ENCODE results near the gene TRIM62.
"Not testable (repeated sequence)": the region's sequence is repeated elsewhere in the genome, so short reads cannot be mapped to it uniquely, and the experiment has no call there.

The TRIM62 gene

DNA sequence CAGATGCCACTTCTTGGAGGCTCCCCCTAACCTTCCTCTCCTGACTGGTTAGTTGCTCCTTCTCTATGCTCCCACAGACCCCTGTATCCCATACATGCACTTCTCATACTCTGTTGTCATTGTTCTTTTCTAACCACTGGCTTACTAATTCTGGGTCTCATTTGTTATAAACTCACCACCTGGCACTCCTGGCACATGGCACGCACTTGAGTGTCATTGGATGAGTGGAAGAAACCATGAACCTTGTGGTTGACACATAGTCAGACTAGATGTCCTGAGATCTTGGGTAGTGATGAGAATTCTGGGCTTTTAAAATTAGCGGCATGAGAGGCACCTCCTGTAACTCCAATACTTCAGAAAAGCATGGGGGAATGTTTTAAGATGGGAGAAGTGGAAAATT is 49.3 kb downstream of the TRIM62 start:
- no peak for DNase-seq

DNA sequence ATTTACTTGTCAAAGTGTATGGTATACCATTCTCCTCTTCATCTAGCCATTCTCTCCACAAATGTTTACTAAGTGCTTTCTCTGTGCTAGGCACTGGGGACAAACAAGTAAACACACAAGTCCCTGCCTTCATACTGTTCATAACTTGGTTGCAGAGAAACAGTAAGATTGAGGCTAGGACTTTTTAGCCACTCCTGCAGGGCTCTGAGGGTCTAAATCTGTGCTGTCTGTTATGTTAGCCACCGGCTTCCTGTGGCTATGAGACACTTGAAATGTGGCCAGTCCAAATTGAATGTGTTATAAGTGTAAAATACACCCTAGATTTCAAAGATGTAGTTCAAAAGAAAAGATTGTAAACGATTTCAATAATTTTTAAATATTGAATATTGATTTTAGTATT is 50.7 kb downstream of the TRIM62 start:
- DNase-seq = no peak

DNA sequence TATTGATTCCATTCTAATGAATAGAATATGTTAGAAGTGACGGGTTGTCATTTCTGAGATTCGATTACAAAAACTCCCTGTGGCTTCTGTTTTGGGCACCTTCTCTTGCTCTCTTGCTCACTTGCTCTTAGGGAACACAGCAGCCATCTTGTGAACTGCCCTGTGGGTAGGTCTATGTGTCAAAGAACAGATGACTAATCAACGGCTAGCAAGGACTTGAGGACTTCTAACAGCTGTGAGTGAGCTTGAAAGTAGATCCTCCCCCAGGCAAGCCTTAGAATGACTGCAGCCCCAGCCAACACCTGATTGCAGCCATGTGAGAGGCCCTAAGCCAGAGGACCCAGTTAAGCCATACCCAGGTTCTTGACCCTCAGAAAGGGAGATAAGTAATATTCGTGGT is 51.5 kb downstream of the TRIM62 start:
- no peak for DNase-seq

DNA sequence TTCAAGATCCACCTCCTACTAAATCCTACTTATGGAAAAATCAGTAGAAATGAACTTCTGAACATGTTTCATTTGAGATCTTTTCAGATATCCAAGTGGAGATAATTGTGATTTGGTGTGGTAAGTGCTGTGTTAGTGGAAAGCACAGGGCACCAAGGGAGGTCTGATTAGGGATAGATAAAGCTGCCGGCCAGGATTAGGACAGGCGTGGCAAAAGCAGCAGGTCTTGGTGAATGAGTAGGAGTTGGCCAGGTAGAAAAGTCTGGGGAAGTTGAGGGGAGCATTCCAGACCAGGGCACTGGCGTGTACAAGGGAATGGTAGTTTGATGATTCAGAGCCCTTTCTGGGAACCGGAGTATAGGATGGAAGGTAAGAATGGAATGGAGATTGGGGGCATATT is 53.1 kb downstream of the TRIM62 start:
- DNase-seq = no peak

DNA sequence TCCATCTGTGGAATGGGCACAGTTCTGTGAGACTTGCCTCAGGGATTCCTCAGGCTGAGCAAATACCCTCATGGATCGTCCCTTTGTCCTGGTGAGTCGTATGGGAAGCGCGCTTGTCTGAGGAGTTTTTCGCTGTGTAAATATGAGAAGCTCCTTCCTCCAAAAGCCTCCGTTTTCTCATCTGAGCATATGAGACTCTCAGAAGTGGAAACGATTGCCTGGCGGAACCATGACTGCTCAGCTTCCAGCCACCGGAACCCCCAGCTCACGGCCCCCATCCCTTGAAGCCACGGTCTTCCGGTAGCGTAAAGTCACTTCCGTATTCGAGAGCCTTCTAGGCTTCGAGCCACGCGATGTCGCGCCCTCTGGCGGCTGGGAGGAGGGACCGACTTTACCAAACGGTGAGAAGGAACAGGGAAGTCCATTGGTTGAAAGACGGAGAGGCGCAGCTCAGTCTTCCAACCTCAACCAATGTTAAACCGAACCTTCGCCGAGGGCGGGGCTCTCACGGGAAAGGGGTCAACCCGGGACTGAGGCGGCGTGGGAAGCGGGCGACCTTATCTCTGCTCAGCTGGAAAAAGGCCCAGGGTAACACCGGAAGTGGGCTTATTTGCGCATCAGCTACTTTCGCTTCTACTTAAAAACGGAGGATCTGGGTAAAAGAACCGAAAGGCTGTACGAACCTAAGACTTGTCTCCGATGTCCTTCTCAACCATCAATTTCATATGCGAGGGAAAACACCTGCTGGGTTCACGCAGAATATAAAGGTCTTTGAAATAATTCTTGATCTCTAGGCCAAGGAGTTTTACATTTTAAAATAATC is 54.6 kb downstream of the TRIM62 start:
- peak; percentile 93 for DNase-seq

DNA sequence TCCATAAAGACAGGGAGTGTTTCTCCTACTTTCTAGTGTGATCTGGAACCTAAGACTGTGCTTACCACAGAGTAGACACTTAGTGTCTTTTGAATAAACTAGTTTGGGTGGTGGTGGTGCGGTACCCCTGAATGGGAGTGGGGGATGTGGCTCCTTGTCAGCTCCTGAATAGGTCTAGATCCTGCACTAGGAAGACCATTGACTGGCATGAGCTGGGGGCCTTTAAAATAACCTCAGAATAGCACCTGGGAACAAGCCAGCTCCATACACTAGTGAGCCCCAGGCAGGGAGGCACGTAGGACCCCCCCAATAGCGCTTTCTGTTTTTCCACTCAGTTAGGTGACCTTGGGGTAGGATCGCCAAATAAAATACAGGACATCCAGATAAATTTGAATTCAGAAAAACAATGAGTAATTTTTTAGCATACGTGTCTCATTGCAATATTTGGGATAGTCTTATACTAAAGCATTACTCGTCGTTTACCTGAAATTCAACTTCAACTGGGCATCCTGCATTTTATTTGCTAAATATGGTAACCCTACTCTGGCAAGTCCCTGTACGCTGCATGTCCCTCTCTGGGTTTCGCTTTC is 55.3 kb downstream of the TRIM62 start:
- DNase-seq = no peak

DNA sequence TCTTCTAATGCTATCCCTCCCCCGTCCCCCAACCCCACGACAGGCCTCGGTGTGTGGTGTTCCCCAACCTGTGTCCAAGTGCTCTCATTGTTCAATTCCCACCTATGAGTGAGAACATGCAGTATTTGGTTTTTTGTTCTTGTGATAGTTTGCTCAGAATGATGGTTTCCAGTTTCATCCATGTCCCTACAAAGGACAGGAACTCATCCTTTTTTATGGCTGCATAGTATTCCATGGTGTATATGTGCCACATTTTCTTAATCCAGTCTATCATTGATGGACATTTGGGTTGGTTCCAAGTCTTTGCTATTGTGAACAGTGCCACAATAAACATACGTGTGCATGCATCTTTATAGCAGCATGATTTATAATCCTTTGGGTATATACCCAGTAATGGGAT is 57.2 kb downstream of the TRIM62 start:
- DNase-seq = not testable (repeated sequence)

DNA sequence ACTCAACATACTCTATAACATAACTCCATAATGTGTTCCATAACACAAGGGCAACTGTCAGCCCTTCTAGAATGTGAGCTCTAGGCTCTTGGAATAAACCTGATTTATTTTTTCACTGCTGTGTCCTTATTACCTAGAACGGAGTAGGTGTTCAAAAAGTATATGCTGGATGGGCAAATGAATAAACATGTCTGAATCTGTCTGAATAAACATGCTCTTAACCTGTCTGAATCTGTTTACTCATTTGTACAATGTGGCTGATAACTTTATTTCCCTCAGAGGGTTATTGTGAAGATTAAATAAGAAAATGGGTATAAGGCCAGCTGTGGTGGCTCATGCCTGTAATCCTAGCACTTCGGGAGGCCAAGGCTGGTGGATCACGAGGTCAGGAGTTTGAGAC is 58.6 kb downstream of the TRIM62 start:
- DNase-seq = no peak

DNA sequence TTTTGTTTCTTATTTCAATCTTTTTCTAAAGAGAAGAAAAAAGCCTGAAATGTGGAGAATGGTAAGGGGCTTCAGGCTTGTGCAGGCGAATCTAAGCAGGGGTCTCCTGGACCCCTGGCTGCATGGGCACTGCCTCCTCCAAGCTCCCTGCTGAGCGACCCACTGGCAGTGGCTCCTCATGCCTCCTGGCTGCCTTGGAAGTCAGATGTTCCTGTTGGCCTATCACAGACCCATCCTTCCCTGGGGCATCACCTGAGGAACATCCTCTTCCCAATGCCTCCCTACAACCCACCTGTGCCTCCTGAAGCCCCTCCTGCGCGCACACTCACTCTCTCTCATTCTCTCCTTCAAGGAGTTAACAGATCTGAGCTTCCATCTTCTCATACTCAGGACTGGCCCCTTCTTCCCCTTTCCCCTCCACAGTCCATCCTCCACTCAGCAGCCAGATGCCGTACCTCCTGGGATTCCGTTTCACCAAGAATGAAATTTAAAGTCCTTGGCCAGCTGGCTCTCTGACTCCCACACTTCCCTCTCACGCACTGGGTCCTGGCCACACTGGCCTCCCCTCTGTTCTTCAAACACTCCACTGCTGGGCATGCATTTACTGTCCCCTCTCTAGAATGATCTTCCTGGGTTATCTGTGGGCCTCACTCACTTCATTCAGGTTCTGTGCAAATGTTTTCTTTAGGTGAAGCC is 59.2 kb downstream of the TRIM62 start:
- no peak for DNase-seq

DNA sequence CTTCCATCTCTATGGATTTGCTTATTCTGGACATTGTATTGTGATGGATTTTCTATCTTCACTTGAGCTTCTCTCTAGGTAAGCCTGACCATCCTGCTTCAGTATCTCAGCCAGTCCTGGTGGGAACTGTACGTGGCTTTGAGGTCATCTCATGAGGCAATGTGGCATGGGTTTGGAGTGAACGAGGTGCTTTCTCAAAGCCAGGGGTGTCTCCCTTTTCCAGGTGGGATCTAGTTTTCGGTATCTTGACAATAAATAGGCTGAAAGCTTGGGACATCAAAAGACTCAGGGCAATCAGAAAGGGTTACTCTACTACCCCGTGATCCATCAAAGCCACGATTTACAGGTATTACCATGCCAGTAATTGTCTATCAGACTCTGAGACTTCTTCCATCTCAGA is 60.1 kb downstream of the TRIM62 start:
- DNase-seq = no peak

DNA sequence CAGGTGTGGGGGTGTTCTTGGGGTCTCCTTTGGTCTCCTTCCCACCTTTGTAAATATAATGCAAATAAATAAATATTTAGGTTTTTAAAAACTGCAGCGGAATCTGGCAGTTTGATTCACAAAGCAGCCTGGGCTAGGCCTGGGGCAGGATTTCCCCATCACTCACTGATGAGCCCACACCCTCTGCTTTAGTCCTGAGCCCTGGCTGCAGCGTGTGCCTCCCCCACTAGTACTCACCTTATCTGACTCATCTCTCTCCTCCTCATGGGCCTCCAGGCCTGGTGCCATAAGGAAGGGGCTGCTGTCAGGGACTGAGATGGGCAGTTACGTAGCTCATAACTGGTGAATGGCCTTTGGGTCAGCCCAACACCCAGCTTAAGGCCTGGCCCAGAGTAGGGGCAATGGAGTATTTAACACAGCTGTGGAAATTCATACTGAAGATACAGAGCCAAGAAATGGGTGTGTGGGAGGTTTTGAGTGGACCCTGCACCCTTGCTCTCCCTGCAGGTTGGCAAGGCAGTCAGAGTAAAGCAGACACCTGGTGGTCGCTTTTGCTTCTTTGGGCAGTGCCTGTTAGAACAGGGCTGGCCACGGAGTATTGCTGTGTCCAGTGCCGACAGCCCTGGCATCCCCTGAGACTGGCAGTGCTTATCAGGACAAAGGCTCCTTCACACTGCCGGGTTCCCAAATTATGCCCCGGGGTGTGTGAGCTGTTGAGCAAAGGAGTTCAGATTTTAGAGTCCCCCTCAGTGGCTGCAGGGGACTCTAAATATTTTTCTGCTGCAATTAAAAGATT is 61.2 kb downstream of the TRIM62 start:
- no peak for DNase-seq

DNA sequence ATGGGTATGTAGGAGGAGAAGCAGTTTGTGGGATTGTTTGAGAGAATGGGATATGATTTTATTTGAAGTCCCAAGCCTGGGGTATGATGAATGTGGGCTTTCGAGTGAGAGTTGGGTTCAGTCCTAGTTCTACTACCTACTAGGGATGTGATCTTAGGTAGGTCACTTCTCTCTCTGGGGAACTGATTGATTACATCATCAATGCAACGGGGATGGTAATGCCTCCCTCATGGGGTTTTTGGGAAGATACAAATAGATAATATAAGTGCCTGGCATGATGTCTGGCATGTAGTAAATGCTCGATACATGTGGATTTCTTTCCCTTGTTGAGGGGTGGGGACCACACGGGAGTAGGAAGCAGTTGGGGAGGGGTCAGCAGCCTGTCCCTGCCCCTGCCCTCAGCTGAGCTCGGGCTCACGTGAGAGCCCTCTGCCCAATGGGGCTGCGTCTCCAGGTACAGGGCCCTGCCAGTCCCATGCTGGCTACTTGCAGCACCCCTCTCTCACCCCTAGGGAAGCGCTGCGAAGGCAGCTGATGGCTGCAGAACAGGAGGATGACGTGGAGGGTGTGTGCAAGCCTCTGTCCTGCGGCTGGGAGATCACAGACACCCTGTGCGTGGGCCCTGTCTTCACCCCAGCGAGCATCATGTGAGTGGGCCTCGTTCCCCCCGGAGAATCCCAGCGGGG is 62.2 kb downstream of the TRIM62 start:
- DNase-seq = no peak

DNA sequence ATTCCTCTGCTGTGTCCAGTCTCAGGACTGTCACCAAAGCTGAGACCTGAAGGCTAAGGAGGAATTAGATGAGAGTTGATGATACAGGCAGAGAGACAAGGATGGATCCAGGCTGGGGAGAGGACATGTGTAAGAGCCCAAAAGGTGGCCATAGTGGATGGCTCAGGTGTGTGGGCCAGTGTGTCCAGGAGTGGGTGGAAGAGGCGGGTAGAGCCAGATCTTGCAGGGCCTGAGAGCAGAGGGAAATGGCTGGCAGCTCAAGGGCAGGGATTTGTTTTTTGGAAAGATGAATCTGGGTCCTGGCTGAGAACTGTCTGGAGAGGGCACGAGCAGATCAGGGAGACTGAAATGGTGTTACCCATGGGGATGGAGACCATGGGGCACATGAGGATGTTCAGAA is 62.8 kb downstream of the TRIM62 start:
- DNase-seq = no peak

DNA sequence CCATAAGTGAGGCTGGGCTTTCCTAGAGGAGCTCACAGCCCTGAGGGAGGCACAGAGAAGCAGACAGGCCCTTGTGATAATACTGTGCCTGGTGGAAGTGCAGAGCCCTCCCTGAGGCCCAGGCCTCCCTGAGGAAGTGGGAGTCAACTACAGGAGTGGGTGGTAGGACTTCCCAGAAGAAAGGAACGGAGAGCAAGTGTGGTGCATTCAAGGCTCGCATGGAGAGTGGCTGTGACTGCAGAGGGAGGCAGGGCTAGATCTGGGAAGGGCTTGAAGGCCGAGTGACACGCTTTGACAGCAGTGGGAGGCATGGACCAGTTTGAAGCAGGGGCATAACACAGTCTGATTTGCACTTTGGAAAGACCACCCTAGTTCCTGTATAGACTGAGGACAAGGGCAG is 63.6 kb downstream of the TRIM62 start:
- no peak for DNase-seq

DNA sequence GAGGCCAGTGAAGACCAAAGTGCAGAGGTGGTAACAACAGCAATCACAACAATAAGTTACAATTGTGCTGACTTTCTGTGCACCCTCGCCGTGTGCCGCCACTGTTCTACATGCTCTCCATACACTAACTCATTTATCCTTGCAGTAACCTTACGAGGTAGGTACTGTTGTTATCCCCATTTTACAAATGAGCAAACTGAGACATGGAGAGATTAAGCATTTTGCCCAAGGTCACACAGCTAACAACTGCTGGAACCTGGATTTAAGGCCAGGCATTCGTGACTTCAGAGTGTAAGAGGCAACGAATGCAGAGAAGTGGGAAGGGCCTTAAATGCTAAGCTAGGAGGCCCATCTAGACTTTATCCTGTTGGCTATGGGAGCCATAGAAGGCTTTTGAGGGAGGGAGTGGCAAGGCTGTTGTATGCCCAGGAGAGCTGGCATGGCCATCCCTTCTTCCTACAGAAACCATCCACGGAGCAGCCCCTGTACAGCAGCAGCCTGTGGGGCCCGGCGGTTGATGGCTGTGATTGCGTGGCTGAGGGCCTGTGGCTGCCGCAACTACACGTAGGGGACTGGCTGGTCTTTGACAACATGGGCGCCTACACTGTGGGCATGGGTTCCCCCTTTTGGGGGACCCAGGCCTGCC is 64.3 kb downstream of the TRIM62 start:
- no peak for DNase-seq

DNA sequence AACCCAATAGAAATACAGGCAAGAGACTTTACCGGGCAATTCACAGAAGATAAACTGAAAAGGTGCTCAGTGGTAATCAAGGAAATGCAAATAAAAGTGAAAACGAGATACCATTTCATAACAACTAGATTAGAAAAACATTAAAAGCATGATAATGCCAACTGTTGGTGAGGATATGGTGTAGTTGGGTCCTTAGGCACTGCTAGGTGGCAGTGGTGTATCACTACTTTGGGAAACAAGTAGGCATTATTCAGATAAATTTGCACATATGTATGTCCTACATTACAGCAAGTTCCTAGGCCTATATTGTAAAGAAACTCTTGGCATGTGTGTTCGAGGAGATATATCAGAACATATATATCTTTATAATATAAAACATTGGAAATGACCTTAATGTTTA is 69.9 kb downstream of the TRIM62 start:
- no peak for DNase-seq

DNA sequence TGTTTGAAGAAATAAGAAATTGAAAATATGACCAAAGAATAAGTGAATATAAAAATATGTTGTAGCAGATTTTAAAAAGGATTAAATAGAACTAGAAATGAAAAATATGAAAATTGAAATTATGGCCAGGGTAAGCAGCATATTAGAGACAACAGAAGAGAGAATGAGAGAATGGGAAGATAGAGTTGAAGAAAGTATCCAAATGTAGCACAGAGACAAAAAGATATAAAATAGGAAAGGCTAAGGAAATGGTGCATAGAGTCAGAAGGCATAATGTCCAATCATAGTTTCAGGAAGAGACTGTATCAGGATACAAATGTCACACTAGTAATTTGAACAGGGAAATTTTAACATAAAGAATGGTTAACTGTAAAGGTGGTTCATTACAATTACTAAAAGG is 71.4 kb downstream of the TRIM62 start:
- no peak for DNase-seq

DNA sequence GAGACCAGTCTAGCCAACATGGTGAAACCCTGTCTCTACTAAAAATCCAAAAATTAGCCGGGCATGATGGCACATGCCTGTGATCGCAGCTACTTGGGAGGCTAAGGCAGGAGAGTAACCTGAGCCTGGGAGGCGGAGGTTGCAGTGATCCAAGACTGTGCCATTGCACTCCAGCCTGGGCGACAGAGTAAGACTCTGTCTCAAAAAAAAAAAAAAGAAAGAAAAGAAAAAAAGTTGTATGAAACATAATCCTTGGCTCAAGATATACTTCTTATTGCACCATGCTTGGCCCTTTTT is 81.8 kb downstream of the TRIM62 start:
- not testable (repeated sequence) for DNase-seq

DNA sequence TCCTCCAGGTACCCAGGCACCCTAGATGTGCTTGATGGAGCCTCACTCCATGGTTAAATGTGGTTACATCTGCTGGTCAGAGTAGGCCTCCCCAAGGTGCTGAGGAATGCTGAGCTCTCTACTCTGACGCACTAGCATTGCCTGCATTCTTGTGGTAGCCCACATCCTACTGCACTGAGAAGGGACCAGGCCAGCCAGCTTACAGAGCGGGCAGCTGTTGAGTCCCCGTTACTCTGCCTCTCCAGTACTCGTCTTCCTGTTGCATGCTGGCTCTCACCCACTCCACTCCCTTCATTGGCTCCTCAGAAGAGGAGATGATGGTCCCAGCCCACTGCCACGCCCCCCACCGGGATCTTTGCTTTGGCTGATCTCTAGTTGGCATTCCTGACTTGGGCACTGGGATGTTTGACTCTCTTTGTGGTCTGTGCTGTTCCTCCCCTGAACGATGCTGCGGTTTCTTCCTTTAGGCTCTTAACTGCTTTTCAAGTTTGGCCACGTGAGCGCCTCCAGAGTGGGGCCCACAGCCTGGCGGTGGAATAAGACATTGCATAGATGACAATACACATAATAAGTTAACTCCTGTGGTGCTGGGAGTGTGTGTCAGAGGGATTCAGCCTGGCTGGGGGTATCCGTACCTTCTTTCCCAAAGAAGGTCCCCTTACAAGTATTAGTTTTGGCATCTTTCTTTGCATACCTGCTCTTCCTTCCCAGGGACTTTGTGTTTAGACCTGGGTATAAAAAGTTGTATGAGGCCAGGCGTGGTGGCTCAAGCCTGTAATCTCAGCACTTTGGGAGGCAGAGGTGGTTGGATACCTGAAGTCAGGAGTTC is 82.3 kb downstream of the TRIM62 start:
- no peak for DNase-seq

DNA sequence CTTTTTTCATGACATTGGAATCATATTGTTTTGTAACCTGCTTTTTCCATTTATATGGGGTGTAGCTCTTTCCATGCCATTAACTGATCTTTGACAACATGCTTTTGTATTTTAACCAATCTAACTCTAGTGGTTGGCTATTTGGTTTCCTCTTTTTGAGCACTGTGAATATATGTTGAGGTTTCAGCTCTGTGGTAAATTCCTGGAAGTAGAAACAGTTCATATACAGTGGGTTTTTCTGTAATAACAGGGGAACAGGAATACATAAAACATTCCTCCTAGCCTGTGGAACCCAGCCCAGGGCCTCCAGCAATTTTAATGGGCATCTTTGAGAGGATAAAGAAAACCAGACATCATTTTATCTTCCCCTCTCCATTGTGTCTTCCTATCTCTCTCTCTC is 83.5 kb downstream of the TRIM62 start:
- DNase-seq = no peak

DNA sequence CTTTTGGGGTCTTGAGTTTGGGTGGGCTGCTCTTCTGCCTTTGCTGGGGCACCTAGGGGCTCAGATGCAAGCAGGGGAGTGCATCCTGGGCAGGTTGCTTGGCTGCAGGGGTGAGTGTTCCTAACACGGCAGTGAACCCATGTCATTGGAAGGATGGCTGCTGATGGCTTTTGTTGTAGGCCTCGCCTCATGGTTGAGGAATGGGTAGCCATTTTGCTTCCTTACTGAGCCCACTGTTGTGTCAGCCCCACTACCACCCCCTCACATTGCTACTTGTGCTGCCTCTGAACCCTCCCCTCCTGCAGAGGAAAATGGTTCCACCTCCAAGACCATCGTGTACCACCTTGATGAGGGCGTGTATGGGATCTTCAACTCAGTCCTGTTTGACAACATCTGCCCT is 84.1 kb downstream of the TRIM62 start:
- no peak for DNase-seq
